Activated naive CD4-positive, alpha-beta T cell treated with anti-CD3 and anti-CD28 coated beads, Interleukin-2, amount 50 U/mL, for 72 hours (primary cell): ENCODE data around the gene STKLD1. TPM values are rescaled to one million over a fixed set of nuclear protein-coding genes. Genes with fewer than 3 reads are reported as not detected.
A peak's percentile ranks its signal among the peaks of the same experiment; 100 is the strongest.

ENCODE experiments used
- ATAC-seq, 2 donors: fragments of 150-1000 bp; cut with Tn5 transposase; 2 replicates each; pipeline ENCODE4 v1.10.0; 2021; ENCODE audit warnings: mild to moderate bottlenecking in 2 of 2, moderate library complexity in 2 of 2
- DNase-seq, 2 donors: peaks; one replicate each; pipeline ENCODE4 v3.0.0; 2021 to 2022; ENCODE audit warnings: low spot score in 2 of 2
- H3K27ac Mint-ChIP-seq, 2 donors: one replicate each; pipeline ENCODE4 v1.8.0; 2022; ENCODE audit warnings: mild to moderate bottlenecking in 2 of 2, mixed read lengths in 2 of 2
- H3K36me3 Mint-ChIP-seq, 2 donors: one replicate each; pipeline ENCODE4 v1.8.0; 2022; ENCODE audit warnings: mixed read lengths in 2 of 2
- H3K9me3 Mint-ChIP-seq, 2 donors: one replicate each; pipeline ENCODE4 v1.8.0; 2022; ENCODE audit warnings: mixed read lengths in 2 of 2
- total RNA-seq, 2 donors: library from RNA; stranded (reverse); gene quantifications; one replicate each; pipeline ENCODE4 v1.2.3, GENCODE V29; 2022

Gene STKLD1
- total RNA-seq, 2 donors from 2014 or later = 1.1 TPM; not detected in 1

DNA sequence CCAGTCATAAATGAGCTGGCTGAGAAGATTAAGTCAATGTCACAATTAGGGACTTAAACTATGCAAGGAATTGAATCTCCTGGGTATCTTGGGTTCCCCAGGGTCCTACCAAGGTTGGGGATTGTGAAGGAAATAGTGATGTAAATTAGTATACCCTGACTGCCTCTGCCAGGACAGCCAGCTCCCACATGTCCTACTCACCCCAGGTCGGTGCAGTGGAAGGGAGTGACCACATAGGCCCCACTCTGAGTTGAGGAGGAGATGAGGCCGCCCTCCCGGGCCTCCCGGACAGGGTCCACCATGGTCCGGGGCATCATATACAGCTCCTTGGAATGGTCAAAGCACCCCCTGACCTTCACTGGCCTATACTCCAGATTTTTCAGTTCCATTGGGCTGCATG lies 22.6 kb upstream of the STKLD1 start:
- DNase-seq (no peak), ATAC-seq (no peak)
- Mint-ChIP-seq H3K36me3 (peaks cover 18 to 24% of the 10 kb centered on the region in 2 donors), H3K27ac (peak overlapping the region in 1 of 2 donors; percentile 60), H3K9me3 (no peaks in the 10 kb centered on the region)

DNA sequence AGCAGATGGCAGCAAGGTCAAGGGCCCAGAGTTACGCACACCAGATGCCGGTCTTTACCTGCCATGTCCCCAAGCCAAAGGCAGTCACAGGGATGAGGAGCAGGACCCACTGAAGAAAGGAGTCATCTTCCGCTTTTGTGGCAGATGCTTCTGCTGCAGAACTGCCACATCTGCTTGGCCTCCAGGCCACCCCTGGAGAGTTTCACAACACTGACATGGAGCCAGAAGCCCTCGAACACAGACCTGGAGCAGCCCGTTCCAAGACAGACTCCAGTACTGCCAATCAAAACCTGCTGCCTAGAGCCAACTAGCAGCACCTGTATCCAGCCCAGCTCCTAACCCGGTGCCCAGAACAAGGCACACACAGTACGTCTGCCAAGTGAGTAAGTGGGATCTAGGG lies 21.4 kb upstream of the STKLD1 start:
- DNase-seq (no peak), ATAC-seq (no peak)
- Mint-ChIP-seq H3K9me3 (no peaks in the 10 kb centered on the region), H3K36me3 (peaks cover 6 to 12% of the 10 kb centered on the region in 2 donors), H3K27ac (peak overlapping the region; percentile 73 to 95)

DNA sequence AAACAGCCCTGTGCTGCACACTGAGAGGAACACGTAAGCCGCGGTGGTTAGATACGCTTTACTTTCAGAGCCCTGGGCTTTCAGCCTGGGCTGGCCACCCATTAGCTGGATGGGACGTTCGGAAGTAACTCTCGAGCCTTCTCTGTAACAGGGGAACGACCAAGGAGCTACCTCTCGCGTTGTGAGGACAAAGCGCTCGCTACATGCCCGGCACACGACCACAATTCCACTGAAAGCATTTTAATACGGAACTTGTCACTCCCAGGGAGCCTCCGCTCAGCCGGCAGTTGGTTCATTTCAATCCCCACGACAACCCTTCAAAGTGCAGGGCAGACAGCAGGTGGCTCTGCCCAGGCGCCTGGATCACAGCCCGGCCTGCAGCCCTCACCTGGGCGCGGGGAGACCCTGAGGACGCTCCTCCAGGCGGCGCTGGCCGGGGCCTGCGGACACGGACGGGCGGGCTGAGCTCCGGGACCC lies 20.2 kb upstream of the STKLD1 start:
- H3K9me3 Mint-ChIP-seq = no peaks in the 10 kb centered on the region
- peak; percentile 20 to 43 for ATAC-seq
- no peak for DNase-seq
- peak overlapping the region; percentile 73 to 95 for H3K27ac Mint-ChIP-seq
- peaks cover 0 to under 1% of the 10 kb centered on the region in 2 donors for H3K36me3 Mint-ChIP-seq

DNA sequence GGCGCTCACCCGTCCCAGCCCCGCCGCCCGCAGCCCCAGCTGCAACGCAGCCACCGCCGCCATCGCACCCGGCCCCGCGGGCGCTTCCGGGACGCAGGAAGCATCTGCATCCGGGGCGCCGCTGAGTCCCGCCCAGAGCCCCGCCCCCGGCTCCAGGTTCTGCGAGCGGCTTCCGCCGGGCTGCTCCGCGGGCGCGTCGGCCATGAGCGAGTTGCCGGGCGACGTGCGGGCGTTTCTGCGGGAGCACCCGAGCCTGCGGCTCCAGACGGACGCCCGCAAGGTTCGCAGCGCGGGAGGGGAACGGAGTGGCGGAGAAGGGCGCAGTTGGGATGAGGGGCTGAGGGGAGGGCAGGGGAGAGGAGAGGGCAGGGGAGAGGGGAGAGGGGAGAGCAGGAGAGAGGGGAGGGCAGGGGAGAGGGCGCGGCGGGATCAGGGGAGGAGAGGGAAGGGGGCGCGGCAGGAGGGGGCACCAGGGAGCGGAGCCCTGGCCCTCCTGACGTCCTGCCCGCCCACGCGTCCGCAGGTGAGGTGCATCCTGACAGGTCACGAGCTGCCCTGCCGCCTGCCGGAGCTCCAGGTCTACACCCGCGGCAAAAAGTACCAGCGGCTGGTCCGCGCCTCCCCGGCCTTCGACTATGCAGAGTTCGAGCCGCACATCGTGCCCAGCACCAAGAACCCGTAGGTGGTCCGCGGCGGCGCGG lies 19.6 kb upstream of the STKLD1 start, which contains the start of the genes SURF1 and SURF2:
Gene SURF1 (minus strand): TSS at position 97 of the 701 bp plus-strand sequence. CDS start 34 bp downstream, at position 63.
Gene SURF2 (plus strand): TSS at position 160 of the 701 bp plus-strand sequence. CDS start 43 bp downstream, at position 203.
- Mint-ChIP-seq H3K36me3 (peaks cover 0 to 3% of the 10 kb centered on the region in 2 donors), H3K9me3 (no peaks in the 10 kb centered on the region), H3K27ac (peak within 1 kb of the TSS; percentile 73 to 95)
- ATAC-seq = peak; percentile 77 to 86
- DNase-seq = peak; percentile 89 to 93

DNA sequence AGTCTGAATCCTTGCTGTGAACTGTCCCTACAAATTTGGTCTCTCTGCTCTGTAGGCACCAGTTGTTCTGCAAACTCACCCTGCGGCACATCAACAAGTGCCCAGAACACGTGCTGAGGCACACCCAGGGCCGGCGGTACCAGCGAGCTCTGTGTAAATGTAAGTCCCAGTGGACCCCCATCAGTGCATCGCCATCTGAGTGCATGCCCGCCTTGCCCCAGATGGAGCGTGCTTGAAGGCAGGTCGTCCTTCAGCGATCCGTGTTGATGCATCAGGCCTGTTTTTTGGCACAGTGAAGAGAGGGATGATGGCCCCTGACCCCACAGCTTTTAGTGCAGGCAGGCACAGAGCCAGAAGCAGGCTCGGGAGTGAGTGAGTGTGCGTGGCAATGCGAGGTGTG lies 18.5 kb upstream of the STKLD1 start:
- DNase-seq (no peak), ATAC-seq (no peak)
- Mint-ChIP-seq H3K27ac (peak overlapping the region; percentile 73 to 82), H3K36me3 (peaks cover 0 to 10% of the 10 kb centered on the region in 2 donors), H3K9me3 (no peaks in the 10 kb centered on the region)

DNA sequence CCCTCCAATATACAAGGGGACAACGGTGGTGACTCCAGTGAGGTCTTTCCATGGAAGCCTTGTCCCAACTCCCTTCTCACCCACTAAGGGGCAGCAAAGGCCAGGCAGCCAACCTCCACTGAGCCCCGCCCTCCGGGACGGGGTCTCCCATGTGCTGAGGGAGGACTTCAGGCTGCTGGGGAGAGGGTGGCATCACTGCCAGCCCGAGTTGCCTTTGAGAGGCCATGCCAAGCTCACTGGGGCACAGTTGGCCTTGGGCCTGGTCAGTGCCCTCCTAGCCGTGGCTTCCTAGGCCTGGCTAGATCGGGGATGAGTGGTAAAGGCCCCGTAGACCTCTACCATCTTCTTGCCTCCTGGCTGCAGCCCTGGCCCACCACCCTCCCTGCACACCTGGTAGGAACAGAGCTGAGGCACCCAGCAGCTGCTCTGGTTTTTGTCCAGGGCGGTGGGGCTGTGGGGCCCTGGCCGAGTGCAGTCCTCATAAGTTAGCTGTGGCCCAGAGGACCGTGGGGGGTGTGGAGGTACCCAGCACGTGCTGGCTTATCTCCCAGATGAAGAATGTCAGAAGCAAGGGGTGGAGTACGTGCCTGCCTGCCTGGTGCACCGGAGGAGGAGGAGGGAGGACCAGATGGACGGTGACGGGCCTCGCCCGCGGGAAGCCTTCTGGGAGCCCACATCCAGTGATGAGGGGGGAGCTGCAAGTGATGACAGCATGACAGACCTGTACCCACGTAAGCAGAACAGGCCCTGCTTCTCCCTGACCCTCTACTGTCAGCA lies 16.6 kb upstream of the STKLD1 start:
- DNase-seq (no peak), ATAC-seq (no peak)
- peak overlapping the region; percentile 58 to 73 for H3K27ac Mint-ChIP-seq
- H3K9me3 Mint-ChIP-seq = no peaks in the 10 kb centered on the region
- peaks cover 16 to 21% of the 10 kb centered on the region in 2 donors for H3K36me3 Mint-ChIP-seq

DNA sequence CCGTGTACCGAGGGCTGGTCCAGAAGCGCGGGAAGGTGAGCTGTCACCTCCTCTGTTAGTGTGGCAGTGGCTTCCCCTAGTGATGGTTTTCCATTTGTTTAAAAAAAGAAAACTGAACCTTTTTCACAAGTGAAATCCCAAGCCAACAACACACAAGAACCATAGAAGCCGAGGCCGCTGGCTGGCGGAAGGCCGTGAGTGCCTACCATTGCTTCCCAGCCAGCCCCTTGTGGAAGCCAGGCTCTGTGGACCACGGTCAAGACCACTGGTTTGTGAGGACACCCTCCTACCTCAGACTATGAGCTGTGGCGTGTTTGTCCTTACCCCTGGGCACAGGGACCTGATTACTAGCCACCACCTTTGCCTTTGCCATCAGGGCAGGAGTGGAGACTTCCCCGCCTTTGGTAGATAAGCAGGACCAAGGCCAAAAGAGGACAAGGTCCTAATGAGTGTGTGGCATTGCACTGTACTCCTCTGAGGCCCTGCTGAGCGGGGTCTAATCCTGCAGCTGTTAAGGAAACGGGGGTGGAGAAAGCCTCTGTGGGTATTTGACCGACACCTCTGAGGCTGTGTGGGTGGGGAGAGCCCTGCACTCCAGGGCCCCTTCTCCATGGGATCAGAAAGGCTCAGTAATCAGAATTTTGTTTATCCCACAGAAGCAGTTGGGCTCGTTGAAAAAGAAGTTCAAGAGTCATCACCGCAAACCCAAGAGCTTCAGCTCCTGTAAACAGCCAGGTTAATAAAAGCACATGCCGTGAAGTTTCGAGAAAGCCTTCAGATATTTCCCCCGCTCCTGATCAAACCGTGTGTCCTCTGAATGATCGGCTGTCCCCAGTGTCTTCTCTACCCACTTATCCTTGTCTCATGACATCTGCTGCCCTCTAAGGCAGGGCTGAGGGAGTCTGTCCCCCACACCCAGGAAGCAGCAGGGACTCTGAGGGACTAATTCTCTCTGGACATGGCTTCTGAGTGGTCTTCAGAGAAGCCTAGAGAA lies 15.5 kb upstream of the STKLD1 start:
- DNase-seq (no peak), ATAC-seq (no peak)
- Mint-ChIP-seq H3K27ac (peak overlapping the region; percentile 73 to 90), H3K36me3 (peaks cover 20 to 21% of the 10 kb centered on the region in 2 donors), H3K9me3 (no peaks in the 10 kb centered on the region)

DNA sequence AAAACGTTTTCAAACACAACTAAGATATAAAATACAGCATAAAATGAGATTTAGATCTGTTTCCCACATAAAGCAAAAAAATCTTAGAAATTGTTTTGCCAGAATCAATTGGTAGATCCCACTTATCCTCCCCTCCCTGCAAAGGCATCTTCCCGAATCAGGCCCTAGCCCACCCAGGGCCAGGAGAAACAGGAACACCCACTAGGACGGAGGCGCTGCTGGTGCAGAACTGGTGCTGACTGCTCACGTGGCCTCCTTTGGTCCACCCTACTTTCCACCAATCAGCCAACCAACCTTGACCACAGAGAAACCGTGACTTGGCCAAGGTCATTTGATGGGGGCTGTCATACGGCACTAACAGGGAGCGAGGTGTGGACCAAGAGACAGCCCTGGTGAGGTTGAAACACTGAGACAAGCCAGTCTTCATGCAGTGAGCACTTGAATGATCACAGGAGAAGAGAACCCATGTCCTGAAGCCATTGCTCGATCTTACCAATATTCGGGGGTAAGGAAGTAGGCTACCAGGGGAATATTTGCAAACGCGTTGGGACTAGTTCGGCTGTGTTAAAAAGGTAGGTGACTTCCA lies 14.6 kb upstream of the STKLD1 start:
- Mint-ChIP-seq H3K36me3 (peaks cover 20 to 27% of the 10 kb centered on the region in 2 donors), H3K27ac (peak overlapping the region; percentile 73 to 90), H3K9me3 (no peaks in the 10 kb centered on the region)
- no peak for ATAC-seq
- DNase-seq = no peak

DNA sequence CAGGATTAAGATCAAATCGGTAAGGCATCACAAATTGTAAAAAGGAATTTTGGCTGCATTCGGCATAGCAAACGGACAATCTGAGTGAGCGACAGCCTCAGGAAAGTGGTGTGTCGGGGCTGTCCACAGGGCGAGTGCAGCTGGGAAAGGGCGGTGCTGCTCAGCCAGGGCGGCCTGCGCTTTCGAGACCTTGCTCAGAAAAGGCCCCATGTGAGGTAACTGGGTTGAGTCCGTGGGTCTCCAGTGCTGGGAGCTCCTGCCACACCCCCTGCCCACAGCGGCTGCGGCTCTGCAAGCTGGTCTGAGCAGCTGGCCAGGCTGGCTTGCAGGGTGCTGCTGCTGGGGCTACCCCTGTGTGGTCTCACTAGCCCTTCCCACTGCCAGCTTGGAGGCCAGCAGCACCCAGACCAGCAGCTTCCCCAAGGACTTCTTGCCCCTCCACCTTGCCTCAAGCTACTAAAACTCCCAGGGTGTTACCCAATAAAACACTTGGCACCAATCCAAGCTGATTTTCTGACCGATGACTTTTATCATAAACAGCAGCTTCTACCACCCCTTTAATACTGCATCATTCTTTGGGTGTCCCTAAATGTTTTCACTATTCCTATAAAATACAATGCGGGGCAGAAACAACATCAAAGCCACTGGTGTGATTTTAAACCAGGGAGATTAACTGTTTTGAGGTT lies 13.7 kb upstream of the STKLD1 start:
- no peak for ATAC-seq
- Mint-ChIP-seq H3K9me3 (no peaks in the 10 kb centered on the region), H3K27ac (peak overlapping the region; percentile 73 to 79), H3K36me3 (peaks cover 20 to 27% of the 10 kb centered on the region in 2 donors)
- no peak for DNase-seq

DNA sequence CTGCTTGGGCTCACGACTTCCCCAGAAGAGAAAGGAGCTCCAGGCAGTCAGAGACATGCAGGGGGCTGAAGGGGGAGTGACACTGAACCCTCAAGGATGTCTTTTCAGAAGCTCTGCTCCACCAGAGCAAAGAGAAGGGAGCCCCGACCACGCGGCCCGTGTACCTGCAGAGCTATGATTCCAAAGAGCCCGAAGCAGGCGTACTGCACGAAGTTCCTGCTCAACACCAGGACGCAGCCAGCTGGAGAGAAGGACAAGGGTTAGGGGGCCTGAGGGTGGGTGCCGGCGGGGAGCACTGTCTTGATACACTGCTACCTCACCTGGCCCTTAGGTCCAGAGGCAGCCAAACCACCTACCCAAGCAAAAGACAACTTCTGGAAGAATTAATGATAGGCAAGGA lies 9.7 kb upstream of the STKLD1 start:
- ATAC-seq (no peak), DNase-seq (no peak)
- H3K36me3 Mint-ChIP-seq = peaks cover 48 to 55% of the 10 kb centered on the region in 2 donors
- peak overlapping the region in 1 of 2 donors; percentile 36 for H3K27ac Mint-ChIP-seq
- no peaks in the 10 kb centered on the region for H3K9me3 Mint-ChIP-seq

DNA sequence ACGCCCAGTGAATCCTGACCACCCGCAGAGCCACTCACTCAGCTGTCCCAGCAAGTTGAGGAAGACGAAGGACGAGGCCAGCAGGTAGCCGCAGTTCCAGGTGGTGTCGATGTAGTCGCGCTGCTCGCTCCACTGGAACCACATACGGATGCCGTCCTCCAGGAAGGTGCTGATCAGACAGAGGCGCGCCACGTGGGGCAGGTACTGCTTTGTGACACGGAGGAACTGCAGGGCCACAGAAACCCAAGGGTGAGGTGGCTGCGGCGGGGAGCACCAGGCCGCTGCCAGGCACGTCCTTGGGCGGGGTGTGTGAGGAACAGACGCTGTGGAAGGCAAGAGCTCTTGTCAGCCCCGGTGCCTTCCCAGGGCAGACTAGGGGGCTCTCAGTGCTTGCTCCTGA lies 8.9 kb upstream of the STKLD1 start:
- ATAC-seq = no peak
- Mint-ChIP-seq H3K27ac (no peak overlapping the region), H3K36me3 (peaks cover 51 to 52% of the 10 kb centered on the region in 2 donors), H3K9me3 (no peaks in the 10 kb centered on the region)
- no peak for DNase-seq

DNA sequence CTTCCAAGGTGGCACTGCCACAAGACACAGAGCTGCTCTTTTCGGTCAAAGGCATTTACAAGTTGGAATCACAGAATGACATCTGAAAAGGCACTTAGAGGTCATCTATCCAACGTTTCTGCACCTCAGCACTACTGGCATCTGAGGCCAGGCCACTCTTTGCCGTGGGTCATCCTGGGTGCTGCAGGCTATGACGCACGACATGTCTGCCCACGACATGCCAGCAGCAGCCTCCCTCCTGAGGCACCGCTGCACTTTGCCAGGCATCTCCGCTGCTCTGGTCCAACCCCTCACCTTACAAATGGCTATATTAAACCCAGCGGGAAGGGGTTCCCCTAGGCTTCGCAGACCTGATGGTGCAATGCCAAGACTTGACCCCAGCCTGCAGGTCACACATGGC lies 8.4 kb upstream of the STKLD1 start:
- ATAC-seq (no peak), DNase-seq (no peak)
- H3K36me3 Mint-ChIP-seq = peaks cover 56 to 58% of the 10 kb centered on the region in 2 donors
- H3K27ac Mint-ChIP-seq = no peak overlapping the region
- no peaks in the 10 kb centered on the region for H3K9me3 Mint-ChIP-seq

DNA sequence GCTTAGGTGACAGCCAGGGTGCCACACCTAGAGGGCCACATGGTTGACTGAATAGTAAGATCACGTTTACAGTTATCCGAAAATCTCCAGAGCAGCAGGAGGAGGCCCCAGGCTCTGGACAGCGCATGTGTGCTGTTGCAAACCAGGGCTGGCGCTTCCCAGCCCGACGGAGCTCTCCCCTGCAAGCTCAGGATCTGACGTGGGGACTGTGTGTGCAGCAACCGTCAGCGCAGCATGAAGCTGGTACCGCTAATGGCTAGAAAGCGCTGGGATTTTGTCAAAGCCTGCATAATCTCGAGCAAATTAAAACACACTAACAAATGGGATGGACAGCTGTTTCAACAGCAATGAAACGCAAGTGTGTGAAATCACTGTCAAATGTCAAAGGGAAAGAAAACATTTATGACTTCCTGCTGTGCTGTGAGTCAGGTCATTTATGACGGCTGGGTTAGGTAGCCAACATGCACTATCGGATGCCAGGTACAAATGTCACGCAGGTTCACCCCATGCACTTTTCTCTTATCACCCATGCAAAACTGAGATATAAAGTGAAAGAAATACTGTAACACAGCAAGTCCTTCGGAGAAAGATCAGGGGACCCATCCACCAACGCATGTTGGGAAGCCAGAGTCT lies 7.8 kb upstream of the STKLD1 start:
- ATAC-seq (no peak), DNase-seq (no peak)
- peaks cover 56 to 60% of the 10 kb centered on the region in 2 donors for H3K36me3 Mint-ChIP-seq
- no peaks in the 10 kb centered on the region for H3K9me3 Mint-ChIP-seq
- H3K27ac Mint-ChIP-seq = peak overlapping the region; percentile 94 to 98

DNA sequence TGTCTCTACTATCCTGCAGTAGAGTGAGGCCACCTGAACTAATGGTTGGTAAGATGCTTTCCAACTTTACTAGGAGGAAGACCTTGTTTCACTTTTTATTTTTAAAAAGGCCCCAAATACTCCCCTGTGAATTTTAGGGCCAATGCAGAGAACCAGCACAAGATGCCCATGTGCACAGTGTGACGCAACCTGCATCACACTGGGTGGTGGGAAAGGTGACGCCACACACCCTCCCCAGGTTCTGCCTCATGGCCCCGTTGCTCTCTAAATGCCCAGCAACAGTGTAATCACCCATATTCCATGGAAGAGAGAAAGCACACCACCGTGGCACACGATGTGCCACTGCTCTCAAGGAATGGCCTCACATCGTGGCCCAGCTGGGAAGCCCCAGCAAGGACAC lies 6.7 kb upstream of the STKLD1 start:
- Mint-ChIP-seq H3K36me3 (peaks cover 46 to 58% of the 10 kb centered on the region in 2 donors), H3K9me3 (no peaks in the 10 kb centered on the region), H3K27ac (peak overlapping the region; percentile 65 to 98)
- DNase-seq (no peak), ATAC-seq (no peak)

DNA sequence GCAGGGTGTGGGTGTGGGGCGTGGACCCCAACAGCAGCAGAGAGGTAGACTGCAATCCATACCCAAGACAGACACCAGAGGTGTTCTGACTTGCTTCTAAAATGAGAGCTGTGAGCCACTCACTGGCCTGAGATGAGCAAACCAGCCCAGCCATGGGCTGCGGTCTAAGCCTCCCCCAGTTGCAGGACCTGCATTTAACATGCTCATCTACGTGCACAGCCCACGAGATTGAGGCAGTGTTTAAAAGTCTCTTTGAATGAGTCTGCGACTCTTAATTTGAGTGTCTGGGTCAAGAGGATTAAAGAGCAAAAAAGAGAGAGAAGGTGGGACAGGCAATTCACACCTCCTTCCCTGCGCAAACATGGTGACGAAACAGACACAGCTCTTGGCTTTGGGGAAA lies 6.2 kb upstream of the STKLD1 start:
- no peak for DNase-seq
- H3K27ac Mint-ChIP-seq = peak overlapping the region; percentile 65 to 98
- H3K36me3 Mint-ChIP-seq = peaks cover 51 to 61% of the 10 kb centered on the region in 2 donors
- no peak for ATAC-seq
- no peaks in the 10 kb centered on the region for H3K9me3 Mint-ChIP-seq
